Upper lobe of left lung (tissue), 6 donors: ENCODE measurements around the gene DOK7. TPM values are rescaled to one million over a fixed set of nuclear protein-coding genes. Genes with fewer than 3 reads are reported as not detected.

Experiments used
- ATAC-seq, 2 donors: fragments of 200-7000 bp; cut with Tn5 transposase; one replicate each; pipeline ENCODE4 v1.9.1; 2022; ENCODE audit warnings: mild to moderate bottlenecking in 2 of 2, moderate library complexity in 2 of 2; ENCODE audit not compliant: low FRiP score in 2 of 2
- DNase-seq, 2 donors: peaks; one replicate each; pipeline ENCODE4 v3.0.0-alpha.2; 2019 to 2020
- H3K27ac ChIP-seq, 4 donors: fragments of 200-600 bp; sonication (generic); one replicate each; pipeline ENCODE4 v1.5.1; 2016 to 2019
- H3K27me3 ChIP-seq, 4 donors: fragments of 200-600 bp; sonication (generic); one replicate each; pipeline ENCODE4 v1.5.1; 2017 to 2019
- H3K36me3 ChIP-seq, 4 donors: fragments of 200-600 bp; sonication (generic); one replicate each; pipeline ENCODE4 v1.5.1; 2016 to 2019
- H3K4me1 ChIP-seq, 4 donors: fragments of 200-600 bp; sonication (generic); one replicate each; pipeline ENCODE4 v1.5.1; 2018 to 2019
- H3K4me3 ChIP-seq, 4 donors: fragments of 200-600 bp; sonication (generic); one replicate each; pipeline ENCODE4 v1.5.1; 2017 to 2019; ENCODE audit warnings: mild to moderate bottlenecking in 2 of 4, moderate library complexity in 1 of 4
- H3K9me3 ChIP-seq, 4 donors: fragments of 200-600 bp; sonication (generic); one replicate each; pipeline ENCODE4 v1.5.1; 2018 to 2019
- CTCF ChIP-seq, 6 experiments: fragments of 450-650 bp in 4 of 6; fragments of 200-600 bp in 2 of 6; sonication (generic) in 2 of 6; IDR thresholded peaks; one replicate each; pipeline ENCODE4 v1.5.1; 2016 to 2019; ENCODE audit warnings: antibody characterized with exemption in 6 of 6
- EP300 ChIP-seq, 4 donors: sonication (generic); formaldehyde crosslinking; IDR thresholded peaks; one replicate each; pipeline ENCODE4 v1.5.1; 2017; ENCODE audit warnings: antibody characterized with exemption in 4 of 4, control low read depth in 2 of 4
- POLR2A ChIP-seq, 4 donors: fragments of 450-650 bp; IDR thresholded peaks; one replicate each; pipeline ENCODE4 v1.5.1; 2016 to 2017; ENCODE audit warnings: antibody characterized with exemption in 4 of 4, mild to moderate bottlenecking in 2 of 4
- POLR2AphosphoS5 ChIP-seq, 2 donors: sonication (generic); formaldehyde crosslinking; IDR thresholded peaks; one replicate each; pipeline ENCODE4 v1.5.1; 2017; ENCODE audit warnings: antibody characterized with exemption in 2 of 2
- WGBS, 2 donors: methylation state at CpG; one replicate each; pipeline ENCODE4 v1.1.5; 2017 to 2018; 5-methylcytosine and 5-hydroxymethylcytosine counted together
- total RNA-seq, 6 donors: library from RNA; depleted of rRNA in 4 of 6; stranded (reverse); fragments of >200 nt in 4 of 6; gene quantifications; one replicate each; pipeline versions ENCODE4 v1.1.0 to v1.2.1, GENCODE V29; 2016 to 2021
- donor health status: DM: no; HTN: no; CAD: no; lungs with moderate emphysema.
- donor health status: DM: no; HTN: yes; CAD: no; lungs with severe emphysema.

The DOK7 gene
- total RNA-seq, 6 donors from 2014 or later, result 2.1 to 16.0 (median 4.0) TPM

GRCh38 chr4:3427706-3428446 lies 35.2 kb upstream of the DOK7 start:
- no peak overlapping the region for H3K4me3 ChIP-seq
- ATAC-seq (no peak), DNase-seq (peak in 1 of 2 donors; percentile 61)
- TF ChIP-seq EP300 (IDR thresholded peaks at IDR 0.05) (no peak), CTCF (IDR thresholded peaks at IDR 0.05) (no peak), POLR2A (IDR thresholded peaks at IDR 0.05) (no peak), POLR2AphosphoS5 (IDR thresholded peaks at IDR 0.05) (no peak)
- no peaks in the 10 kb centered on the region for H3K9me3 ChIP-seq
- H3K4me1 ChIP-seq, result no peaks in the 10 kb centered on the region
- no peak overlapping the region for H3K27ac ChIP-seq
- H3K36me3 ChIP-seq, result peaks cover 0 to 81% (median 49%) of the 10 kb centered on the region in 4 donors
- H3K27me3 ChIP-seq, result no peaks in the 10 kb centered on the region
- WGBS, 2 donors, result 94 to 95% methylated on average over 16 to 17 of the region's 17 CpGs

GRCh38 chr4:3429651-3430050 lies 33.5 kb upstream of the DOK7 start:
- no peaks in the 10 kb centered on the region for H3K9me3 ChIP-seq
- no peak overlapping the region for H3K4me3 ChIP-seq
- no peaks in the 10 kb centered on the region for H3K27me3 ChIP-seq
- 90% methylated on average over 12 of the region's 12 CpGs; no CpG with 5 or more reads in 1 of the 2 donors for WGBS, 2 donors
- peaks cover 0 to 65% (median 37%) of the 10 kb centered on the region in 4 donors for H3K36me3 ChIP-seq
- ATAC-seq (no peak), DNase-seq (peak in 1 of 2 donors; percentile 58)
- TF ChIP-seq POLR2AphosphoS5 (IDR thresholded peaks at IDR 0.05) (no peak), EP300 (IDR thresholded peaks at IDR 0.05) (no peak), POLR2A (IDR thresholded peaks at IDR 0.05) (no peak), CTCF (IDR thresholded peaks at IDR 0.05) (no peak)
- no peak overlapping the region for H3K27ac ChIP-seq
- no peaks in the 10 kb centered on the region for H3K4me1 ChIP-seq

- ATAC-seq (no peak), DNase-seq (peak in 1 of 2 donors; percentile 64)
- Histone ChIP-seq H3K9me3 (no peaks in the 10 kb centered on the region), H3K36me3 (peaks cover 0 to 57% (median 34%) of the 10 kb centered on the region in 4 donors), H3K4me1 (no peaks in the 10 kb centered on the region), H3K27ac (no peak overlapping the region), H3K4me3 (no peak overlapping the region), H3K27me3 (no peaks in the 10 kb centered on the region)
- WGBS, 2 donors, result 73% methylated on average over 15 of the region's 21 CpGs; no CpG with 5 or more reads in 1 of the 2 donors
- TF ChIP-seq POLR2AphosphoS5 (IDR thresholded peaks at IDR 0.05) (no peak), CTCF (IDR thresholded peaks at IDR 0.05) (no peak), POLR2A (IDR thresholded peaks at IDR 0.05) (no peak), EP300 (IDR thresholded peaks at IDR 0.05) (no peak)
Observed at GRCh38 chr4:3430524-3430923, 32.6 kb upstream of the DOK7 start.

- peaks cover 0 to 54% (median 32%) of the 10 kb centered on the region in 4 donors for H3K36me3 ChIP-seq
- TF ChIP-seq POLR2A (IDR thresholded peaks at IDR 0.05) (no peak), EP300 (IDR thresholded peaks at IDR 0.05) (no peak), POLR2AphosphoS5 (IDR thresholded peaks at IDR 0.05) (no peak), CTCF (IDR thresholded peaks at IDR 0.05) (no peak)
- ATAC-seq (no peak), DNase-seq (peak in 1 of 2 donors; percentile 77)
- no peaks in the 10 kb centered on the region for H3K9me3 ChIP-seq
- no peak overlapping the region for H3K4me3 ChIP-seq
- H3K27me3 ChIP-seq, result no peaks in the 10 kb centered on the region
- H3K4me1 ChIP-seq, result peaks cover 0 to 3% (median 0%) of the 10 kb centered on the region in 4 donors
- H3K27ac ChIP-seq, result no peak overlapping the region
- 91 to 96% methylated on average over 22 to 28 of the region's 28 CpGs for WGBS, 2 donors
Observed at GRCh38 chr4:3431446-3431993, 31.6 kb upstream of the DOK7 start.
